Measurements from ENCODE around the gene TCEAL1. TPM values are rescaled to one million over a fixed set of nuclear protein-coding genes. Genes with fewer than 3 reads are reported as not detected.
"Not testable (repeated sequence)": the region's sequence is repeated elsewhere in the genome, so short reads cannot be mapped to it uniquely, and the experiment has no call there.

The TCEAL1 gene
- total RNA-seq, 4 donors from 2014 or later, result 109 to 160 (median 133) TPM

GRCh38 chrX:103647630-103648029 is 18.9 kb downstream of the TCEAL1 start:
- H3K9me3 ChIP-seq, result peaks cover 0 to 3% (median 0%) of the 10 kb centered on the region in 4 donors
- no peaks in the 10 kb centered on the region for H3K36me3 ChIP-seq
- TF ChIP-seq POLR2A (IDR thresholded peaks at IDR 0.05) (no peak), EP300 (IDR thresholded peaks at IDR 0.05) (no peak), CTCF (IDR thresholded peaks at IDR 0.05) (no peak)
- DNase-seq (ENCODE audit: low spot score in 2 of 2), result no peak
- no peak overlapping the region for H3K4me3 ChIP-seq
- H3K27me3 ChIP-seq, result peaks cover 0 to 10% of the 10 kb centered on the region in 2 donors
- no peaks in the 10 kb centered on the region for H3K4me1 ChIP-seq
- 77 to 89% methylated on average over 1 of the region's 1 CpG for WGBS, 2 donors
- no peak overlapping the region for H3K27ac ChIP-seq

GRCh38 chrX:103651151-103651773 is 22.5 kb downstream of the TCEAL1 start:
- H3K4me3 ChIP-seq, result no peak overlapping the region
- no peaks in the 10 kb centered on the region for H3K4me1 ChIP-seq
- no peak for DNase-seq (ENCODE audit: low spot score in 2 of 2)
- no peak overlapping the region for H3K27ac ChIP-seq
- WGBS, 2 donors, result 90 to 100% methylated on average over 2 of the region's 2 CpGs
- TF ChIP-seq CTCF (IDR thresholded peaks at IDR 0.05) (no peak), EP300 (IDR thresholded peaks at IDR 0.05) (no peak), POLR2A (IDR thresholded peaks at IDR 0.05) (no peak)
- H3K36me3 ChIP-seq, result no peaks in the 10 kb centered on the region
- H3K27me3 ChIP-seq, result no peaks in the 10 kb centered on the region
- H3K9me3 ChIP-seq, result peaks cover 0 to 3% (median 0%) of the 10 kb centered on the region in 4 donors

- DNase-seq (ENCODE audit: low spot score in 2 of 2); H3K9me3 ChIP-seq; H3K4me3 ChIP-seq; H3K36me3 ChIP-seq; H3K27ac ChIP-seq; H3K4me1 ChIP-seq; H3K27me3 ChIP-seq: not testable (repeated sequence)
- 89 to 93% methylated on average over 6 to 7 of the region's 7 CpGs for WGBS, 2 donors
Observed at GRCh38 chrX:103655230-103656000, 26.6 kb downstream of the TCEAL1 start.

DNA sequence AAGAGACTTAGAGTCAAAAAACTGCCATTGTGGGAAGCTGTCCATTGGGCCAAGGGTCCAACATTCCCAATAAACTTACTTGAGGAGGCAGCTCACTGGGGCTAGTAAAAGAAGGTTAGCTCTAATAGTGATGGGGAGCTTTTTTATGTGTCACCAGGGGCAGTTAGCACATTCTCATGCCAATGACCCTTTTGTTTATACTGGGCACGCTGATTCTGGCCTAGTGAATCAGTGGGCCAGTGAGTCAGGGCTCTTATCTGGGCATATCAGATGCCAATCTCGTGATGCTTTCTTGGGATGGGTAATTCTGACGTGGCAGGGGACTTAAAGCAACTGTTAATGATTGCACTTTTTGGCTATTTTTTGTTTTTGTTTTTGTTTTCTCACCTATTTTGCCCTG is 27.8 kb downstream of the TCEAL1 start:
- TF ChIP-seq EP300 (IDR thresholded peaks at IDR 0.05) (no peak), POLR2A (IDR thresholded peaks at IDR 0.05) (no peak), CTCF (IDR thresholded peaks at IDR 0.05) (no peak)
- 30 to 58% methylated on average over 3 of the region's 3 CpGs for WGBS, 2 donors
- DNase-seq (ENCODE audit: low spot score in 2 of 2), result no peak
- Histone ChIP-seq H3K4me3 (no peak overlapping the region), H3K27me3 (peaks cover 0 to 4% of the 10 kb centered on the region in 2 donors), H3K9me3 (no peaks in the 10 kb centered on the region), H3K4me1 (no peaks in the 10 kb centered on the region), H3K27ac (no peak overlapping the region), H3K36me3 (no peaks in the 10 kb centered on the region)

- not testable (repeated sequence) for H3K27me3 ChIP-seq; H3K27ac ChIP-seq; DNase-seq (ENCODE audit: low spot score in 2 of 2); H3K9me3 ChIP-seq; H3K4me1 ChIP-seq; H3K36me3 ChIP-seq; H3K4me3 ChIP-seq
- WGBS, 2 donors, result 91 to 100% methylated on average over 2 of the region's 2 CpGs
Observed at GRCh38 chrX:103657066-103657465, 28.3 kb downstream of the TCEAL1 start.

- Histone ChIP-seq H3K27ac (no peak overlapping the region), H3K27me3 (peaks cover 0 to 12% of the 10 kb centered on the region in 2 donors), H3K36me3 (no peaks in the 10 kb centered on the region), H3K4me3 (no peak overlapping the region), H3K9me3 (no peaks in the 10 kb centered on the region), H3K4me1 (no peaks in the 10 kb centered on the region)
- no peak for DNase-seq (ENCODE audit: low spot score in 2 of 2)
- no peak for TF ChIP-seq CTCF (IDR thresholded peaks at IDR 0.05)
- no peak for TF ChIP-seq POLR2A (IDR thresholded peaks at IDR 0.05)
- no peak for TF ChIP-seq EP300 (IDR thresholded peaks at IDR 0.05)
- WGBS, 2 donors, result 70 to 73% methylated on average over 4 to 5 of the region's 5 CpGs
Observed at GRCh38 chrX:103658681-103659433, 30.1 kb downstream of the TCEAL1 start.

- not testable (repeated sequence) for H3K9me3 ChIP-seq; DNase-seq (ENCODE audit: low spot score in 2 of 2); H3K4me1 ChIP-seq; H3K27ac ChIP-seq; H3K36me3 ChIP-seq; H3K4me3 ChIP-seq
- peaks cover 0 to 18% of the 10 kb centered on the region in 2 donors for H3K27me3 ChIP-seq
- WGBS, 2 donors, result 88 to 91% methylated on average over 2 of the region's 2 CpGs
Observed at GRCh38 chrX:103659460-103659859, 30.7 kb downstream of the TCEAL1 start.
